GM19023 (cell line): Measurements from ENCODE around the gene VPS51.
A peak's percentile ranks its signal among the peaks of the same experiment; 100 is the strongest.

Experiments used
- ATAC-seq: cut with Tn5 transposase; IDR thresholded peaks from one replicate; pipeline ENCODE4 v1.9.1; 2021; ENCODE audit warnings: mild to moderate bottlenecking, moderate library complexity; ENCODE audit not compliant: unreplicated experiment

Gene VPS51

DNA sequence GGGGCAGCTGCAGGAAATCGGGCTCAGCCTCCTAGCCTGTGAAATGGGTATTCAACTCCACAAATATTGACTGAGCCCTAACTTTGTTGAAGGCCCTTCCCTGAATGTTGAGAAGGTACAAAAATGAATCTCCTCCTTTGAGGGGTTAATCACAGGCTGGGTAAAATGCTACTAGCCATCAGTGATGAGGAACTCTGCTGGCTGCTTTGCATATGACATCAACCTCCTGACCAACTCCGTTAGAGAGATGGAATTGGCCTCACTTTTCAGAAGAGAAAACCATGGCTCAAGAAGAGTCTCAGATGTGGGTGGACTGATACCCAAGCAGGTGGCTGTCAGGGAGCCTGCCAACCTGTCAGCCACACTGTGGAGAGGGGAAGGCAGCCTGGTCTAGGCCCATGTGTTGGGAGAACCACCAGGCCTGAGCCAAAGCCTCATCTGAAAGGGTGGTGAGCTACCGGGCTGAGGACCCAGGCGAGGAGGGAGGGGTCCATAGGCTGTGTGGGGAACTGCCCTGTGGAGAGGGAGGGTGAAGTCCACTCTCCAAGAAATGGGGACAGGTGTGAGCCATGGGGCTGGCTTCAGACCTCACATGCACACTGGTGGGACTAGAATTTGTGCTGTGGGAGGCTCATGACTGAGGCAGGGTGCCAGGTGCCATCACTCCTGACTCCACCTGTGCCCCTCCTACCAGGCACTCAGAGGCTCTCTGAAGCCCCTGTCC, 23.9 kb upstream of the VPS51 start:
- ATAC-seq = no peak

- ATAC-seq = no peak
These were observed 23.4 kb upstream of the VPS51 start for GRCh38 chr11:65072631-65072966.

- no peak for ATAC-seq
These were observed 18.6 kb upstream of the VPS51 start for GRCh38 chr11:65077451-65077850.

GRCh38 chr11:65078151-65078550, 17.9 kb upstream of the VPS51 start:
- no peak for ATAC-seq

DNA sequence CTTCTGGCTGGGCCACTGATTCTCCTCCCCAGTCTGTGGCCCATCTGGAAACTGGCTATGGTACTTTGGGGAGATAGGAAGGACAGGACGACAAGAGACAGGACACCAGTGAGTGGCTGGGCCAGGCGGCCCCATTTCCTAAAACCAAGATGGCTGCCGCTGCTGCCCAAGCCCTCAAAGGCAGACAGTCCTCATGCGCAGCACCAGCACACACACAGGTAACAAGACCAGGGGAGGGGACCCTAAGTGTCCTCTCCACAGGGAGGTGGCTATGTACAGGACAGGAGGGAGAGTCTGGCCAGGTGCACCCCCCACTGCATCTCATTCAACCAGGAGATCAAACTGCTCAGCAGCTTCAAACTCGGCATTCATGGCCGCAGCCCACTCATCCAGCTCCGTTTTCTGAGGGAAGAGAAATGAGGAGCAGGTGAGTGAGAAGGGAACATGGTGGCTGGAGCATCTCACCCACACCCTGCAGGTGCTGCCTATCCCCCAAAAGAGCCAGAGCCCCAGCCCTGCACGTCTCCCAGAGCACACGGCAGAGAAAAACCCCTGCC, 17.1 kb upstream of the VPS51 start:
- no peak for ATAC-seq

DNA sequence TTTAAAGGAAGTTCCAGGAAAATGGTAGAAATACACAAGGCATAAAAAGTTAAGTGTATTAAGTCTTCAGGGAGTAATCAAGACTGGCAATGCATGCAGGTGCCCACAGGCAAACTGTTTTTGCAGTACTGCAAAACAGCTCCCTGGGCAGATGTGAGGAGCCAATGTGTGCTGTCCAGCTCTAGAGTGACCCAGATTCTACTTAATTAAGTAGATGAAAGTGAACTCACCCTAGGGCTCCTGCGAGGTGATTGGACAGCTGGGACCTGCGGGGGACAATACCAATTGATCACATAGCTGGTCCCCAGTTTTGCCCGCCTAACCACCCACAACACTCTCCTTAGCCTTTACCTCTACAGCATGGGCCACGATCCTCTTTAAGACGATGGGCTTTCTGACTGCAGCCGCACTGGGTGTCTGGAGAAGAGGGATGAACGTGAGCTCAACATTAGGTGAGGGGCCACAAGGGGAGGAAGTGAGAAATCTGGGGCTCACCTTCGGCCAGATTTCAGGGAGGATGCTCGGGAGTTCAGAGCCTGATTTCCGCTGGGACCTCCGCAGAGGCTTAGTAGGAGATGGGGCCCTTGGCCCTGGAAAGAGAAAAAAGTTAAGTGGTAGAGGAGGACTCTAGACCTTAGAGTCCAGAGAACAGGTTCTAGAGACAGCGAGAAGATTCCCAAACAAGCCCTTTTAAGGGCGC, 12.7 kb upstream of the VPS51 start:
- ATAC-seq = peak; percentile 9

DNA sequence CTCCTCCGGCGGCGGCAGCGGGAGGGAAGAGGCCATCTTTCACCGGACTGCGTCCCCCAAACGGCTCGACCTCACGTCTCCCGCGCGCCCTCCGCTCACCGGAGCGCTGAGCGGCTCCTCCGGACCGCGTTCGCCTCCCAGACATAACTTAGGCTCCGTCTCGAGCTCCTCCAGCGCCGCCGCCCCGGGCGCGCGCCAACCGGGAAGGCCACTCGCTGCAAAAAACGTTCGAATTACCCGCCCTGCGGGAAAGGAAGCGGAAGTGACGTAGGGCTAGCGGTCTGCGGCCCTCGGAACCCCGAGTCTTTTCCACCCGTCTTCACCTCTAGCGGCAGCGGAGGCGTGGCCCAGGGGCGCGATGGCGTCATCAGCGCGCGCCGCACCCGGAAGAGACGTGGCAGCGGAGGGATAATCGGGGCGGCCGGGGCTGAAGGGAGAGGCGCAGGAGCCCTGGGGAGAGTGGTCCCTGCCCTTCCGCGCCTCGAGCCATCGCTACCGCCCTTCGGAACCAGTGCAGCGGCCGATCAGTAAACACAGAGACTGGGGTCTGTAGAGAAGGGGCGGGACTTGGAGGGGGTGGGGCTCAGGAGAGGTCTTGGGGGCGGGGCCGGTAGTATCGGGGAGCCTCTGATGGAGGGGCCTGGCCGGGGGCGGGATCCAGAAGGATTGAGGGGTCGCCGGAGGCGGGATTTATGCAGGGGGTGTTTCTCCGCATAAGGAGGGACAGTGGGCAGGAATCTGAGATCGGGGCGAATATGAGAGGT, 12.0 kb upstream of the VPS51 start, which contains the start of the genes CDCA5 and ZFPL1:
TSS of gene CDCA5 (minus strand) at position 207 of the 764 bp plus-strand sequence. CDS start at position 145, 62 bp downstream.
TSS of gene ZFPL1 (plus strand) at position 389 of the 764 bp plus-strand sequence. CDS start 477 bp downstream, outside the sequence.
- ATAC-seq = peak; percentile 79

DNA sequence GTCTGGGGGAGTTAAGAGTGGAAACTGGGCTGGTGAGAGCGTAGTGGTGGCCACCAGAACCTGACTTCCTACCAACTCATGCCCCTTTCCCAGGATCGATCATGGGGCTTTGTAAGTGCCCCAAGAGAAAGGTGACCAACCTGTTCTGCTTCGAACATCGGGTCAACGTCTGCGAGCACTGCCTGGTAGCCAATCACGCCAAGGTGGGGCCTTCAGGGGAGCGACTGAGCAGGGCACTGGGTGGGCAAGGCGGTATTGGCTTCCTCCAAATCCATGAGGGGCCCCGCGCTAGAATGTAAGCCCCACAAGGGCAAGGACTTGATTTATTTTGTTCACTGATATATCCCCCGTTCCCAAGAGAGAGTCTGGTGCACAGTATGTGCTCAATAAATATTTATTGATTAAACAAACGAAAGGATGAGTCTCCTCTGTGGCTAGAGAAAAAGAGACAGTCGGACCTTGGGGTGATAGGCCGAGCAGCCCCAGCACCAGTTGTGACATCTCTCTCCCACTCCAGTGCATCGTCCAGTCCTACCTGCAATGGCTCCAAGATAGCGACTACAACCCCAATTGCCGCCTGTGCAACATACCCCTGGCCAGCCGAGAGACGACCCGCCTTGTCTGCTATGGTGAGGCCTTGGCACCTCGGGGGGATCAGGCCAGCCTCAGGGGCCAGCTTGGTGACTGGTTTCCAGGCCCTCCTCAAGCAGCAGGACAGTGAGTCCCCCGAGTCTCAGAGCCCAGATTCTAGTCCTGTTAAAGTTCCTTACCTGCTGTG, 11.2 kb upstream of the VPS51 start:
- ATAC-seq = no peak

- no peak for ATAC-seq
These were observed 10.6 kb upstream of the VPS51 start for GRCh38 chr11:65085446-65085845.

GRCh38 chr11:65086809-65087208, 9.2 kb upstream of the VPS51 start:
- ATAC-seq = no peak

DNA sequence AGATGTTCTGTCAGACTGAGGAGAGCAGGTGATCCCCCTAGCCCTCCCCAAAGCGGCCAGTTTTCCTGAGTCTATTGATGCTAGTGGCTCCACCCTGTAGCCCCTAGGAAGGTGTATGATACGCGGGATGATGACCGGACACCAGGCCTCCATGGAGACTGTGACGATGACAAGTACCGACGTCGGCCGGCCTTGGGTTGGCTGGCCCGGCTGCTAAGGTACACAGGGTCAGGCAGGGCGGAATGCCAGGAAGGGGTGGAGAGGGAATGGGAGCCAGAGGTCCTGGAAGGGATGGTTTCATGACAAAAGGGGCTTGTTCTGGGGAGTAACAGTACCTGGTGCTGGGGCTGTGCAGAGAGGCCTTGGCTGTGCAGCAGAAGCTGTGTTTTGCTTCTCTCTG, 8.8 kb upstream of the VPS51 start:
- no peak for ATAC-seq

DNA sequence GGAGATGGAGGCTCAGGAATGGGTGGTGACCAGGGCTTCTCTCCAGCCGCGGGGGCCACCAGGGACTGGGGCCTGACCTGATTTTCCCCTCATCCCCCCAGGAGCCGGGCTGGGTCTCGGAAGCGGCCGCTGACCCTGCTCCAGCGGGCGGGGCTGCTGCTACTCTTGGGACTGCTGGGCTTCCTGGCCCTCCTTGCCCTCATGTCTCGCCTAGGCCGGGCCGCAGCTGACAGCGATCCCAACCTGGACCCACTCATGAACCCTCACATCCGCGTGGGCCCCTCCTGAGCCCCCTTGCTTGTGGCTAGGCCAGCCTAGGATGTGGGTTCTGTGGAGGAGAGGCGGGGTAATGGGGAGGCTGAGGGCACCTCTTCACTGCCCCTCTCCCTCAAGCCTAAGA, 8.2 kb upstream of the VPS51 start:
- ATAC-seq = no peak

DNA sequence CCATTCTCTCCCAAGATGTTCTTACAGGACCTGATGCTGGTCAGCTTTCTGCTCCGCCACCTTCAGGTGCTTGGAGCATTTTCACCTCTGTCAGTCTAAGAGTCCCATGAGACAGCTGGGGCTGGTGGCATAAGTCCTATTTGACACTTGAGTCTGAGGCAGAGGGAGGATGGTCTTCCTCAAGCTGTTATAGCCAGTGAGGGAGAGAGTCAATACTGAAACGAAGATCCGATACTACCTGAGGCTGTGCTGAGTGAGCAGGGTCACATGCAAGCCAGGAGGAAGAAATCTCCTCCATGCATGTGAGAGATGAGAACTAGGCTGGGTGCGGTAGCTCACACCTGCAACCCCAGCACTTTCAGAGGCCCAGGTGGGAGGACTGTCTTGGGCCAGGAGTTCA, 6.4 kb upstream of the VPS51 start:
- no peak for ATAC-seq

- no peak for ATAC-seq
These were observed 5.4 kb upstream of the VPS51 start for GRCh38 chr11:65090628-65091027.

GRCh38 chr11:65095427-65095826, 587 bp upstream of the VPS51 start:
- ATAC-seq = no peak

DNA sequence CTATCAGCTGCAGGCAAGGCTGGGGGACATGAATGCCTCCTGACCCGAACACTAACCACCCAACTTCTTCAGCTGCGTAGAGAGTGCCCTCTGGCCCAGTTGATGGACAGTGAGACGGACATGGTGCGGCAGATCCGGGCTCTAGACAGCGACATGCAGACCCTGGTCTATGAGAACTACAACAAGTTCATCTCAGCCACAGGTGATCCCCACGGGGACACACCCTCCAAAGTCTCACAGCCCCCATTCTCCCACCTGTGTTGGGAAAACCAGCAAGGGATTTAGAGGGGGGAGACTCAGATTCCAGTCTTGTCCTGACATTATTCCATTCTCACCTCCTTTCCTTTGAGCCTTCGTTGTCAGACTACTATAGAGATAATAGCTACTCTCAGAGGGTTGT, 912 bp downstream of the VPS51 start:
- ATAC-seq = no peak

DNA sequence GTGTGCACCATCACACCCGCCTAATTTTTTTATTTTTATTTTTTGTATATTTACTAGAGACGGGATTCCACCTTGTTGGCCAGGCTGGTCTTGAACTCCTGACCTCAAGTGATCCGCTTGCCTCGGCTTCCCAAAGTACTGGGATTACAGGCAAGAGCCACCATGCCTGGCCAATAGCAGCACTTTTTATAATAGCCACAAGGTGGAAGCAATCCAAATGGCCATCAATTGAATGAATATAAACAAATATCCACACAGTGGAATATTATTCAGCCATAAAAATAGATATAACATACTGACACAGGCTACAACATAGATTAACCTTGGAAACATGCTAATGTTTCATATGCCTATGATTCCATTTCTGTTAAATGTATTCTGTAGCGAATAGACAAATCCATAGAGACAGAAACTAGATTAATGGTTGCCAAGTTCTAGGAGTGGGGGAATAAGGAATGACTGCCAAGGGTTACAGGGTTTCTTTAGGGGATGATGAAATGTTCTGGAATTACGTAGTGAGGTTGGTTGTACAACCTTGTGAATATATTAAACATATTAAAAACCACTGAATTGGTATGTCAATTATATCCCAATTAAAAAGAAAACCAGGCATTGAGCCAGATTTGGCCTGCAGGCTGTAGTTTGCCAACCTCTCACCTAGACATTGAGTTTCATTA, 4.8 kb downstream of the VPS51 start:
- ATAC-seq = no peak

- no peak for ATAC-seq
These were observed 6.4 kb downstream of the VPS51 start for GRCh38 chr11:65102142-65103095.

DNA sequence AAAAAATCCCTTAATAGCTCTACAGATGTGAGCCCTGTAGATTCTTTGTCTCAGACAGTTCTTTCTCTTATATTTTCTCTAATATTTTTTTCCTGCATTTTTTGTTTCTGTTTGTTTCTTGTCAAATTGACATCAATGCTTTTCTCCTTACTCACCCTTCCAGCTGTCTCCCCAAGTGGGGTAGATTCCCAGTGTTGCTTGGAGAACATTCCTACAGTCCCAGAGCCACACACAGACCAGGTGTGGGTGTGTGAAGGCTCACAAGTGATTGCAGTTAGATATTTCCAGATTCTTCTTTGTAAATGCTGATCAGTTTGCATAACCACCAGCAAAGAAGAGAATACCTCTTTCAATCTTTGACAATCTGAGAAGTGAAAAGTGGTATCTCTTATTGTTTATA, 7.5 kb downstream of the VPS51 start:
- ATAC-seq = no peak
